PFSK-1 (cell line): ENCODE data around the gene ABCC8.

Source experiments
- FOXP2 ChIP-seq: optimal IDR thresholded peaks from 2 replicates; pipeline ENCODE3; 2011; ENCODE audit warnings: borderline replicate concordance, control low read depth, inconsistent platforms; ENCODE audit not compliant: insufficient read depth; ENCODE audit errors: extremely low read length, extremely low read depth
- POLR2AphosphoS5 ChIP-seq: IDR thresholded peaks from 2 replicates; pipeline ENCODE4 v1.6.1; 2012; ENCODE audit warnings: low read depth, mild to moderate bottlenecking, control low read depth, low read length, moderate library complexity
- SIN3A ChIP-seq: IDR thresholded peaks from 2 replicates; pipeline ENCODE4 v1.6.1; 2012; ENCODE audit warnings: mild to moderate bottlenecking, low read length, moderate library complexity, borderline replicate concordance; ENCODE audit not compliant: insufficient read depth
- TAF1 ChIP-seq: IDR thresholded peaks from 2 replicates; pipeline ENCODE4 v1.6.1; 2012; ENCODE audit warnings: low read length, control low read depth, borderline replicate concordance; ENCODE audit not compliant: insufficient read depth
- TF ChIP-seq, protein P1 (sequence below), 2 experiments: IDR thresholded peaks; 2 replicates each; pipeline versions ENCODE4 v1.6.1 to v1.8.0; 2011 to 2012; ENCODE audit warnings: low read depth in 2 of 2, low read length in 2 of 2, control low read depth in 1 of 2, inconsistent platforms in 1 of 2, mild to moderate bottlenecking in 1 of 2, moderate library complexity in 1 of 2; ENCODE audit not compliant: insufficient read depth in 1 of 2

The ABCC8 gene

GRCh38 chr11:17434108-17434507 is 42.5 kb downstream of the ABCC8 start:
- TF ChIP-seq SIN3A = no peak
- no peak for TF ChIP-seq POLR2AphosphoS5
- no peak for TF ChIP-seq TAF1
- TF ChIP-seq, protein P1, sequence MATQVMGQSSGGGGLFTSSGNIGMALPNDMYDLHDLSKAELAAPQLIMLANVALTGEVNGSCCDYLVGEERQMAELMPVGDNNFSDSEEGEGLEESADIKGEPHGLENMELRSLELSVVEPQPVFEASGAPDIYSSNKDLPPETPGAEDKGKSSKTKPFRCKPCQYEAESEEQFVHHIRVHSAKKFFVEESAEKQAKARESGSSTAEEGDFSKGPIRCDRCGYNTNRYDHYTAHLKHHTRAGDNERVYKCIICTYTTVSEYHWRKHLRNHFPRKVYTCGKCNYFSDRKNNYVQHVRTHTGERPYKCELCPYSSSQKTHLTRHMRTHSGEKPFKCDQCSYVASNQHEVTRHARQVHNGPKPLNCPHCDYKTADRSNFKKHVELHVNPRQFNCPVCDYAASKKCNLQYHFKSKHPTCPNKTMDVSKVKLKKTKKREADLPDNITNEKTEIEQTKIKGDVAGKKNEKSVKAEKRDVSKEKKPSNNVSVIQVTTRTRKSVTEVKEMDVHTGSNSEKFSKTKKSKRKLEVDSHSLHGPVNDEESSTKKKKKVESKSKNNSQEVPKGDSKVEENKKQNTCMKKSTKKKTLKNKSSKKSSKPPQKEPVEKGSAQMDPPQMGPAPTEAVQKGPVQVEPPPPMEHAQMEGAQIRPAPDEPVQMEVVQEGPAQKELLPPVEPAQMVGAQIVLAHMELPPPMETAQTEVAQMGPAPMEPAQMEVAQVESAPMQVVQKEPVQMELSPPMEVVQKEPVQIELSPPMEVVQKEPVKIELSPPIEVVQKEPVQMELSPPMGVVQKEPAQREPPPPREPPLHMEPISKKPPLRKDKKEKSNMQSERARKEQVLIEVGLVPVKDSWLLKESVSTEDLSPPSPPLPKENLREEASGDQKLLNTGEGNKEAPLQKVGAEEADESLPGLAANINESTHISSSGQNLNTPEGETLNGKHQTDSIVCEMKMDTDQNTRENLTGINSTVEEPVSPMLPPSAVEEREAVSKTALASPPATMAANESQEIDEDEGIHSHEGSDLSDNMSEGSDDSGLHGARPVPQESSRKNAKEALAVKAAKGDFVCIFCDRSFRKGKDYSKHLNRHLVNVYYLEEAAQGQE (IDR thresholded peaks at IDR 0.05; ENCODE audit: insufficient read depth in 1 of 2, low read depth in 2 of 2, low read length in 2 of 2) = no peak
- no peak for TF ChIP-seq FOXP2

GRCh38 chr11:17432002-17432401 is 44.6 kb downstream of the ABCC8 start:
- TF ChIP-seq POLR2AphosphoS5 = no peak
- TF ChIP-seq SIN3A = no peak
- no peak for TF ChIP-seq FOXP2
- no peak for TF ChIP-seq TAF1
- TF ChIP-seq, protein P1 (IDR thresholded peaks at IDR 0.05; ENCODE audit: insufficient read depth in 1 of 2, low read depth in 2 of 2, low read length in 2 of 2) = no peak

DNA sequence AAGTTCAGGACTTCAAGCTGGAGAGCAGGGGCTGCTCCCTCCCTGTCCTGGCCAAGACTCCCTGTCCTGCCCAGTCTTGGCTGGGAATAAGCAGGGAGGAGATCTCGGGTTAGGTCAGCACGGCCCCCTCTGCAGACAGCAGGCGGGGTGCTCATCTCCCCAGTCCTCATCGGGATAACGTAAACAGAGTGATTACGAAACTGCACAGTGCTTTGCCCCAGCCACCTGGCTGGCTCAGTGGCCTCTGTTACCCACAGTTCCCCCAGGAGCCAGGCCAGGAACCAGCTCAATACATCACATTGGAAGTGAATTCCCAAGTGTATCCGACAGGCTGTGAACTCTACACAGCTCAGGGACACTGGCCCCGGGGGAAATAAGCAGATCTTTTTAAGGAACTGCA is 45.5 kb downstream of the ABCC8 start:
- no peak for TF ChIP-seq POLR2AphosphoS5

GRCh38 chr11:17430616-17431015 is 46.0 kb downstream of the ABCC8 start:
- TF ChIP-seq SIN3A (no peak), TAF1 (no peak), POLR2AphosphoS5 (no peak), FOXP2 (no peak)
- TF ChIP-seq, protein P1 (IDR thresholded peaks at IDR 0.05; ENCODE audit: insufficient read depth in 1 of 2, low read depth in 2 of 2, low read length in 2 of 2) = no peak

DNA sequence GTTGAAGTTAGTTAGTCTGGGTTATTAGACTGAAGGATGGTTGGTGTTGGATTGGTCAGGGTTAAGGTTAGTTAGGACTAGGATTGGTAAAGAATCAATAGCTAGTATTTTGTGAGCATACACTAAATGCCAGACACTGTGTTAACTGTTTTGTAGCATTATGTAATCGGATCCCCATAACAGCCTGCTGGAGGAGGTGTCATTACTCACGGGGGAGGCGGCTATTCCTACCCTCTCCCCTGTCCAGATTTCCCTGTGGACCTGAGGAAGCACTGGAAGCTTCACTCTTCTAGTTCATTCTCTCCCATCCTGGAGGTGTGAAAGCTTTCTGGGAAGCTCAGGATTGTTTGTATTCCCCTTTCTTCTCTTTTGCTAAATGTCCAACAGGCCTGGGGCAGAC is 47.7 kb downstream of the ABCC8 start:
- TF ChIP-seq SIN3A (no peak), TAF1 (no peak), POLR2AphosphoS5 (no peak)

DNA sequence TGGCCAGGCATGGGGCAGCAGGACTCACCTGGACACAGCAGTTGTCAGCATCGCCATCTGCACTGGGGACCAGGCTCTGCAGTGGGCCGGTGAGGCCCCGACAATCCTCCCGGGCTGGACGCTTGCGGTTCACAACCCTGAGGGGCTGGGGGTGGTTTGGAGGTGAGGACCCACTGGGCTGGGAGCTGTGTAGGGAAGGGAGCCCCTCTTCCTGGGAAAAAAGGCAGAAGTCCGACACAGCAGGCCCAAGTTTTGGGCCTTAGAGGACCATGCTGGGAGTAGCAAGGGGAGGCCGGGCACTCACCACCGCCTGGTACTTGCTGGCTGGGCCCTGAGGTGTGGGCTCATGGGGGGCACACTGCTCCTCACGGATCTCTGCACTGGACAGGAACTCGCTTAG is 48.4 kb downstream of the ABCC8 start:
- TF ChIP-seq POLR2AphosphoS5 (no peak), TAF1 (no peak), SIN3A (no peak), FOXP2 (no peak)
- TF ChIP-seq, protein P1 (IDR thresholded peaks at IDR 0.05; ENCODE audit: insufficient read depth in 1 of 2, low read depth in 2 of 2, low read length in 2 of 2) = no peak
